Right lobe of liver (tissue), 6 donors: ENCODE data around the gene MRPL14. TPM values are rescaled to one million over a fixed set of nuclear protein-coding genes. Genes with fewer than 3 reads are reported as not detected.

ENCODE experiments used
- ATAC-seq, 4 donors: fragments of 200-7000 bp; cut with Tn5 transposase; one replicate each; pipeline ENCODE4 v1.9.1; 2020; ENCODE audit warnings: mild to moderate bottlenecking in 4 of 4, moderate library complexity in 4 of 4
- DNase-seq, 3 donors: peaks; one replicate each; pipeline ENCODE4 v3.0.0-alpha.2; 2020
- H3K27ac ChIP-seq, 3 donors: fragments of 200-600 bp; one replicate each; pipeline ENCODE4 v1.8.0; 2022
- H3K27me3 ChIP-seq, 2 donors: fragments of 200-600 bp; one replicate each; pipeline ENCODE4 v1.8.0; 2022
- H3K36me3 ChIP-seq, 4 donors: fragments of 200-600 bp; sonication (generic) in 1 of 4; one replicate each; pipeline versions ENCODE4 v1.5.1 to v1.8.0; 2017 to 2022; ENCODE audit warnings: control low read depth in 1 of 4
- H3K4me1 ChIP-seq, 4 donors: fragments of 200-600 bp; sonication (generic) in 1 of 4; one replicate each; pipeline versions ENCODE4 v1.5.1 to v1.8.0; 2017 to 2022; ENCODE audit warnings: control low read depth in 1 of 4
- H3K4me3 ChIP-seq, 3 donors: fragments of 200-600 bp; one replicate each; pipeline ENCODE4 v1.8.0; 2022
- H3K9me3 ChIP-seq, 4 donors: fragments of 200-600 bp; sonication (generic) in 1 of 4; one replicate each; pipeline versions ENCODE4 v1.5.1 to v1.8.0; 2017 to 2022; ENCODE audit warnings: control low read depth in 1 of 4
- CTCF ChIP-seq, 4 donors: fragments of 200-600 bp in 3 of 4; fragments of 450-650 bp in 1 of 4; IDR thresholded peaks; one replicate each; pipeline versions ENCODE4 v1.5.1 to v1.8.0; 2016 to 2022; ENCODE audit warnings: antibody characterized with exemption in 4 of 4, mild to moderate bottlenecking in 2 of 4
- POLR2A ChIP-seq: fragments of 450-650 bp; IDR thresholded peaks from one replicate; pipeline ENCODE4 v1.6.1; 2017; ENCODE audit warnings: antibody characterized with exemption, mild to moderate bottlenecking
- WGBS: methylation state at CpG from one replicate; pipeline ENCODE4 v1.1.6; 2018; ENCODE audit warnings: low coverage, low lambda C conversion rate; ENCODE audit not compliant: insufficient coverage; ENCODE audit errors: missing lambda C conversion rate; 5-methylcytosine and 5-hydroxymethylcytosine counted together
- intact Hi-C, 2 donors: fragments of 100-400 bp; cut with DNase I; formaldehyde crosslinking; loops; one replicate each; pipeline versions ENCODE4 v1.11.2 to v1.14.1; 2022
- total RNA-seq, 6 experiments: library from RNA; depleted of rRNA in 2 of 6; stranded (reverse); fragments of >200 nt in 2 of 6; fragmentation: NEBNext Ultra II Directional in 3 of 6; extraction: Animal tissue kit (Norgen Biotek cat#: 25700) in 3 of 6; gene quantifications; one replicate each; pipeline versions ENCODE4 v1.1.0 to v1.2.4, GENCODE V29; 2016 to 2023
- donor health status: DM: no; HTN: yes; CAD: no.
- donor health status: DM: no; HTN: no; CAD: no.
- donor health status: DM: no; HTN: no; CAD: no.
- donor health status: DM: no; HTN: yes; CAD: no.
- donor health status: DM: no; HTN: yes; CAD: no.

The MRPL14 gene
- total RNA-seq, 6 experiments from 2014 or later = 26.5 to 70.0 (median 35.4) TPM

- no peak overlapping the region for H3K27ac ChIP-seq
- ATAC-seq (peak; percentile 56 to 80 (median 76)), DNase-seq (peak in 2 of 3 donors; percentile 65 to 73)
- H3K9me3 ChIP-seq = no peaks in the 10 kb centered on the region
- intact Hi-C loops = loop anchor here in 1 of 2 donors (5.0 kb wide), 1 partner anchor 312 kb away; no protein-coding TSS in a partner anchor
- no peaks in the 10 kb centered on the region for H3K27me3 ChIP-seq
- H3K4me1 ChIP-seq = peaks cover 0 to 21% (median under 1%) of the 10 kb centered on the region in 4 donors
- H3K36me3 ChIP-seq = no peaks in the 10 kb centered on the region
- WGBS = 9% methylated on average over 7 of the region's 8 CpGs
- TF ChIP-seq CTCF (IDR thresholded peaks at IDR 0.05) (peak; percentile 85 to 97 (median 89)), POLR2A (no peak)
- no peak overlapping the region for H3K4me3 ChIP-seq
These were observed 48.2 kb downstream of the MRPL14 start for GRCh38 chr6:44078827-44079671.

GRCh38 chr6:44078219-44078826, 48.9 kb downstream of the MRPL14 start:
- peak in 1 of 4 donors; percentile 3 for ATAC-seq
- DNase-seq = no peak
- no peaks in the 10 kb centered on the region for H3K27me3 ChIP-seq
- peaks cover 0 to 28% (median 4%) of the 10 kb centered on the region in 4 donors for H3K4me1 ChIP-seq
- no peak overlapping the region for H3K27ac ChIP-seq
- TF ChIP-seq POLR2A (no peak), CTCF (IDR thresholded peaks at IDR 0.05) (no peak)
- WGBS = 62% methylated on average over 4 of the region's 6 CpGs
- no peak overlapping the region for H3K4me3 ChIP-seq
- intact Hi-C loops = loop anchor here in 1 of 2 donors (5.0 kb wide), 1 partner anchor 311 kb away; no protein-coding TSS in a partner anchor
- no peaks in the 10 kb centered on the region for H3K36me3 ChIP-seq
- H3K9me3 ChIP-seq = no peaks in the 10 kb centered on the region

- H3K27me3 ChIP-seq = no peaks in the 10 kb centered on the region
- no CpG with 5 or more reads among the region's 8 CpGs for WGBS
- peak overlapping the region in 1 of 3 donors; percentile 87 for H3K27ac ChIP-seq
- no peaks in the 10 kb centered on the region for H3K36me3 ChIP-seq
- no peak for TF ChIP-seq POLR2A
- no peak for TF ChIP-seq CTCF (IDR thresholded peaks at IDR 0.05)
- no peak overlapping the region for H3K4me3 ChIP-seq
- H3K9me3 ChIP-seq = no peaks in the 10 kb centered on the region
- DNase-seq = no peak
- intact Hi-C loops = loop anchor here in 1 of 2 donors (5.0 kb wide), 1 partner anchor 310 kb away; no protein-coding TSS in a partner anchor
- H3K4me1 ChIP-seq = peaks cover 0 to 32% (median 4%) of the 10 kb centered on the region in 4 donors
- ATAC-seq = no peak
These were observed 49.9 kb downstream of the MRPL14 start for GRCh38 chr6:44077214-44077946.
